ENCODE measurements around the gene MYO1B.

DNA sequence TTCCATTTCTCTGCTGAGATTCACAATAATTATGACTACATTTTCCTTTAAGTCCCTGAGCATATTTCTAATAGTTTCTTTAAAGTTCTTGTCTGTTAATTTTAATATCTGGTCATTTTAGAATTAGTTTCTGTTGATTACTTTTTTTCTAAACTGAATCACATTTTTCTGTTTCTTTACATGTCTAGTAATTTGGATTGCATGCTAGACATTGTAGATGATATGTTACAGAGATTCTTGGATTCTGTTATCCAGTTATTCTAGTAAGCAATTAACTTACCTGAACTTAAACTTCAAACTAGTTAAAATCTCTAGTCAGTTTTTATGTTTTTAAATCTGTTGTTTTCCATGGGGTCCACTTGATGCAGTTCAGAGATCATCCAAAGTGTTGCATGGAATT is 214.0 kb downstream of the MYO1B start:
- TF ChIP-seq, protein P1, sequence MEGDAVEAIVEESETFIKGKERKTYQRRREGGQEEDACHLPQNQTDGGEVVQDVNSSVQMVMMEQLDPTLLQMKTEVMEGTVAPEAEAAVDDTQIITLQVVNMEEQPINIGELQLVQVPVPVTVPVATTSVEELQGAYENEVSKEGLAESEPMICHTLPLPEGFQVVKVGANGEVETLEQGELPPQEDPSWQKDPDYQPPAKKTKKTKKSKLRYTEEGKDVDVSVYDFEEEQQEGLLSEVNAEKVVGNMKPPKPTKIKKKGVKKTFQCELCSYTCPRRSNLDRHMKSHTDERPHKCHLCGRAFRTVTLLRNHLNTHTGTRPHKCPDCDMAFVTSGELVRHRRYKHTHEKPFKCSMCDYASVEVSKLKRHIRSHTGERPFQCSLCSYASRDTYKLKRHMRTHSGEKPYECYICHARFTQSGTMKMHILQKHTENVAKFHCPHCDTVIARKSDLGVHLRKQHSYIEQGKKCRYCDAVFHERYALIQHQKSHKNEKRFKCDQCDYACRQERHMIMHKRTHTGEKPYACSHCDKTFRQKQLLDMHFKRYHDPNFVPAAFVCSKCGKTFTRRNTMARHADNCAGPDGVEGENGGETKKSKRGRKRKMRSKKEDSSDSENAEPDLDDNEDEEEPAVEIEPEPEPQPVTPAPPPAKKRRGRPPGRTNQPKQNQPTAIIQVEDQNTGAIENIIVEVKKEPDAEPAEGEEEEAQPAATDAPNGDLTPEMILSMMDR (conservative IDR thresholded peaks at IDR 0.05) = no peak
- TF ChIP-seq ZFX (IDR thresholded peaks at IDR 0.05) = no peak
